Activated naive CD8-positive, alpha-beta T cell (primary cell): ENCODE data around the gene CMTR1.

Experiments
- H3K27ac Mint-ChIP-seq: one replicate; pipeline ENCODE4 v1.8.0; 2021; ENCODE audit warnings: mixed read lengths
- H3K27me3 Mint-ChIP-seq: one replicate; pipeline ENCODE4 v1.8.0; 2021; ENCODE audit warnings: mixed read lengths
- H3K36me3 Mint-ChIP-seq: one replicate; pipeline ENCODE4 v1.8.0; 2021; ENCODE audit warnings: mixed read lengths
- H3K4me1 Mint-ChIP-seq: one replicate; pipeline ENCODE4 v1.8.0; 2021; ENCODE audit warnings: low read depth, mixed read lengths
- H3K4me3 Mint-ChIP-seq: one replicate; pipeline ENCODE4 v1.8.0; 2021; ENCODE audit warnings: mild to moderate bottlenecking, mixed read lengths
- H3K9me3 Mint-ChIP-seq: one replicate; pipeline ENCODE4 v1.8.0; 2021; ENCODE audit warnings: low read depth, mixed read lengths

CMTR1 gene

DNA sequence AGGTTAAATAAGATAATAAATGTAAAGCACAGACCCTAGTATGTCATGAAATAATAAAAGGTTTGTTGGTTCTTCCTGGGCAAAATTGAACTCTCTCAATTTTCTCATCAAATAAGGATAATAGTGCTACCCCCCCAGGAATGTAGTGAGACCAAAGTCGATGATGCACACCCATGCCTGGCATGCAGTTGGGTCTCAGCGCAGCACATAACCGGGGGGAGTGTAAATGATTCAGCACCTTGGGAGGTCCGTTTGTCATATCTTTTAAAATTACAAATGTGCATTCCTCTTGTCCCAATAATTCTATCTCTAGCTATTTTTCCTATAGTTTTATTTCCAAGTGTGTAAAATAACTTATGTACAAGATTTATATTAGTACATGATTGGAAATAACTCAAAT lies 98.0 kb downstream of the CMTR1 start:
- no peak overlapping the region for H3K27ac Mint-ChIP-seq
- no peaks in the 10 kb centered on the region for H3K27me3 Mint-ChIP-seq
- no peaks in the 10 kb centered on the region for H3K9me3 Mint-ChIP-seq
- H3K4me3 Mint-ChIP-seq, result no peak overlapping the region
- H3K4me1 Mint-ChIP-seq, result peaks cover 8% of the 10 kb centered on the region
- peaks cover 2% of the 10 kb centered on the region for H3K36me3 Mint-ChIP-seq
